ENCODE data around the gene KLRC4. TPM values are rescaled to one million over a fixed set of nuclear protein-coding genes. Genes with fewer than 3 reads are reported as not detected.
"Not testable (repeated sequence)": the region's sequence is repeated elsewhere in the genome, so short reads cannot be mapped to it uniquely, and the experiment has no call there.

KLRC4 gene
- total RNA-seq, 3 donors from 2014 or later (not counting 1 experiment from before 2014, with no cell fraction given): 15.9 to 54.7 (median 51.4) TPM

DNA sequence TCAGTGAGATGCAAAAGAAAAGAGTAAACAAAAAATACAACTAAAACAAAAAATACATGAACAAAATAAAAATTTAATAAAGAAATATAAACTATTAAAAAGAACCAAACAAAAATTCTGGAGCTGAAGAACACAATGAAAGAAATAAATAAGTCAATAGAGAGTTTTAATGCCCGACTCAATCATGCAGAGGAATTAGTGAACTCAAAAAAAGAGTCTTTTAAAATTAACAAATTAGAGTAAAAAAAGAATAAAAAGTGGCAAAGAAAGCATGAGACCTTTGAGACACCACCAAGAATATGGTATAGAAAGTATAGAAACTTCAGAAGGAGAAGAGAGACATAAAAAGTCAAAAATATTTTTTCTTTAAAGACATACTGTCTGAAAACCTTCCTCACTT is 46.2 kb upstream of the KLRC4 start:
- intact Hi-C loops (cut with micrococcal nuclease): no loop called here
- WGBS (ENCODE audit: insufficient coverage): no CpG with 5 or more reads among the region's 1 CpG
- H3K4me1 Mint-ChIP-seq: peaks cover 27 to 40% of the 10 kb centered on the region in 2 donors
- Histone ChIP-seq H3K27me3 (ENCODE audit: control insufficient read depth, insufficient read depth, low read length) (no peaks in the 10 kb centered on the region), H3K27ac (ENCODE audit: low read length) (no peak overlapping the region), H3K4me3 (ENCODE audit: low read length) (no peak overlapping the region), H3K4me1 (ENCODE audit: control insufficient read depth, insufficient read depth, low read length) (peaks cover 15% of the 10 kb centered on the region), H3K36me3 (ENCODE audit: control insufficient read depth, insufficient read depth, low read length) (no peaks in the 10 kb centered on the region), H3K9me3 (ENCODE audit: control insufficient read depth, insufficient read depth, low read length) (peaks cover 11% of the 10 kb centered on the region)
- peaks cover 32% of the 10 kb centered on the region for H3K36me3 Mint-ChIP-seq
- no peak overlapping the region for H3K4me3 Mint-ChIP-seq
- TF ChIP-seq, protein P1, sequence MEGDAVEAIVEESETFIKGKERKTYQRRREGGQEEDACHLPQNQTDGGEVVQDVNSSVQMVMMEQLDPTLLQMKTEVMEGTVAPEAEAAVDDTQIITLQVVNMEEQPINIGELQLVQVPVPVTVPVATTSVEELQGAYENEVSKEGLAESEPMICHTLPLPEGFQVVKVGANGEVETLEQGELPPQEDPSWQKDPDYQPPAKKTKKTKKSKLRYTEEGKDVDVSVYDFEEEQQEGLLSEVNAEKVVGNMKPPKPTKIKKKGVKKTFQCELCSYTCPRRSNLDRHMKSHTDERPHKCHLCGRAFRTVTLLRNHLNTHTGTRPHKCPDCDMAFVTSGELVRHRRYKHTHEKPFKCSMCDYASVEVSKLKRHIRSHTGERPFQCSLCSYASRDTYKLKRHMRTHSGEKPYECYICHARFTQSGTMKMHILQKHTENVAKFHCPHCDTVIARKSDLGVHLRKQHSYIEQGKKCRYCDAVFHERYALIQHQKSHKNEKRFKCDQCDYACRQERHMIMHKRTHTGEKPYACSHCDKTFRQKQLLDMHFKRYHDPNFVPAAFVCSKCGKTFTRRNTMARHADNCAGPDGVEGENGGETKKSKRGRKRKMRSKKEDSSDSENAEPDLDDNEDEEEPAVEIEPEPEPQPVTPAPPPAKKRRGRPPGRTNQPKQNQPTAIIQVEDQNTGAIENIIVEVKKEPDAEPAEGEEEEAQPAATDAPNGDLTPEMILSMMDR (IDR thresholded peaks at IDR 0.05): no peak
- no peaks in the 10 kb centered on the region for H3K27me3 Mint-ChIP-seq (ENCODE audit: low read depth in 2 of 2)
- H3K27ac Mint-ChIP-seq: no peak overlapping the region
- H3K9me3 Mint-ChIP-seq: peaks cover 7 to 14% of the 10 kb centered on the region in 2 donors
- ATAC-seq (no peak), DNase-seq (no peak)

DNA sequence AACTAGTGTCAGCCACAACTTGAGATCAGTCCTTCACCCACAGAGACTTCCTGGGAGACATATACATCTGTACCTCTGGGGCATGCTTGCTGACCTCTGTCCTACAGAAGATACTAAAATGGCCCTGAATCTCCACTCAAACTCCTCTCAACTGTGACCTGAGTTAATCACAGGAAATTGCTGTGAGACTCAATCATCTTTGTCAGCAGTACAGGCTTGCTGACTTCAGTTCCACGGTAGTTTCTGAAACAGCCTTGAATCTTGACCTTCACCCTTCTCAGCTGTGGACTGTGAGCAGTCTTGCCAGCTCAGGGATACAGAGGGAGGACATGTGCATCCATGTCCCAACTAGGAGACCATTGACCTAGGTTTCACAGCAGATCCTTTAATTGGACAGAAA is 45.0 kb upstream of the KLRC4 start:
- TF ChIP-seq, protein P1 (IDR thresholded peaks at IDR 0.05): no peak
- peaks cover 27 to 47% of the 10 kb centered on the region in 2 donors for H3K4me1 Mint-ChIP-seq
- Histone ChIP-seq H3K36me3 (ENCODE audit: control insufficient read depth, insufficient read depth, low read length) (peaks cover 6% of the 10 kb centered on the region), H3K27ac (ENCODE audit: low read length) (peak overlapping the region; percentile 20), H3K4me1 (ENCODE audit: control insufficient read depth, insufficient read depth, low read length) (peaks cover 15% of the 10 kb centered on the region), H3K9me3 (ENCODE audit: control insufficient read depth, insufficient read depth, low read length) (peaks cover 11% of the 10 kb centered on the region), H3K4me3 (ENCODE audit: low read length) (no peak overlapping the region), H3K27me3 (ENCODE audit: control insufficient read depth, insufficient read depth, low read length) (no peaks in the 10 kb centered on the region)
- H3K36me3 Mint-ChIP-seq: peaks cover 26% of the 10 kb centered on the region
- intact Hi-C loops (cut with micrococcal nuclease): loop anchor here (5.0 kb wide), 5 partner anchors 57 to 217 kb away; partner anchors contain the start of gene KLRD1
- peaks cover 7 to 14% of the 10 kb centered on the region in 2 donors for H3K9me3 Mint-ChIP-seq
- H3K27me3 Mint-ChIP-seq (ENCODE audit: low read depth in 2 of 2): no peaks in the 10 kb centered on the region
- peak overlapping the region; percentile 17 for H3K4me3 Mint-ChIP-seq
- WGBS (ENCODE audit: insufficient coverage): 36% methylated on average over 1 of the region's 1 CpG
- H3K27ac Mint-ChIP-seq: peak overlapping the region; percentile 28 to 90
- DNase-seq (no peak), ATAC-seq (peak; percentile 30 to 49 (median 35))

DNA sequence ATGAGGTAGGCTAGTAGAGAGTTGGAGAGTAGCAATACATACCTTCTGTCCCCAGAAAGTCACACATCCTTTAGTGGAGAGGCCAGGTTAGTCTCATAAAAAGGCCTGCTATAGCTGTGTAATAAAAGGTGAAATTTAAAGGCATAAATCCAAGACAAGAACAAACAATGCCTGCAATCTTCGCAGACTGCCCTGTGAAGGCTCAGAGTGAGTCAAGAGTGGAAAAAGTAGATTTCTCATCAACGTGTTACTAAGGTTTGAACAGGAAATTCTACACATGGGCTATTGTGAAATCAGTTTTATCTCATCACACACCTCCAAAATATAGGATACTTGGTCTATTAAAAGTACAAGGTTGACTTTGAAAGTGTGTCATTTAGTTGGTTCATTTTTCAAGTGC is 43.6 kb upstream of the KLRC4 start, which contains the start of gene KLRC1:
TSS of gene KLRC1 (minus strand) at position 222 of the 400 bp plus-strand sequence. CDS start 2,221 bp downstream, outside the sequence.
- Histone ChIP-seq H3K27ac (ENCODE audit: low read length) (peak within 1 kb of the TSS; percentile 39), H3K27me3 (ENCODE audit: control insufficient read depth, insufficient read depth, low read length) (no peaks in the 10 kb centered on the region), H3K4me1 (ENCODE audit: control insufficient read depth, insufficient read depth, low read length) (peaks cover 18% of the 10 kb centered on the region), H3K4me3 (ENCODE audit: low read length) (peak within 1 kb of the TSS; percentile 55), H3K36me3 (ENCODE audit: control insufficient read depth, insufficient read depth, low read length) (peaks cover 17% of the 10 kb centered on the region), H3K9me3 (ENCODE audit: control insufficient read depth, insufficient read depth, low read length) (peaks cover 11% of the 10 kb centered on the region)
- DNase-seq (peak in 1 of 2 donors; percentile 26), ATAC-seq (peak; percentile 59 to 75 (median 75))
- Mint-ChIP-seq H3K9me3 (peaks cover 7 to 14% of the 10 kb centered on the region in 2 donors), H3K4me3 (peak within 1 kb of the TSS; percentile 67), H3K36me3 (peaks cover 24% of the 10 kb centered on the region), H3K27me3 (ENCODE audit: low read depth in 2 of 2) (no peaks in the 10 kb centered on the region), H3K4me1 (peaks cover 16 to 45% of the 10 kb centered on the region in 2 donors), H3K27ac (peak within 1 kb of the TSS; percentile 52 to 90)
- 26% methylated on average over 2 of the region's 2 CpGs for WGBS (ENCODE audit: insufficient coverage)
- intact Hi-C loops (cut with micrococcal nuclease): loop anchor here (1.0 to 5.0 kb wide), 6 partner anchors 44 to 216 kb away; partner anchors contain the start of gene KLRD1
- TF ChIP-seq, protein P1 (IDR thresholded peaks at IDR 0.05): no peak

DNA sequence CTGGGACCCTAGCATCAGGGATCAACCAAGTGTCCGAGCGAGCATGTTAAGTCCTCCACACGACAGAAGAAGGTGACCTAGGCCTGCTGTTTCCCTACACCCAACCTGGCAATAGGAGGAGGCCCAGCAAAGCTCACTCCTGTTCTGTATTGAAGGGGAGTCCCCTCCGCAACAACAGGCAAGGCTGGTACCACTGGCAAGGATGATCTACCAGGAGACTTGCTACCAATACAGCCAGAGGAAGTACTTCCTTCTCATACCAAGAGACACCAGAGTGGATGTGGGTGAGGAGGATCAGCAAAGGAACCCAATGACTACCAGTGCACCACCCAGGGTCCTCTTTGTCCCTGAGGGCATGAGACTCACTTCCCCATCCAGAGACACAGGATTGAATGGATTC is 38.7 kb upstream of the KLRC4 start:
- intact Hi-C loops (cut with micrococcal nuclease): no loop called here
- TF ChIP-seq, protein P1 (IDR thresholded peaks at IDR 0.05): no peak
- Histone ChIP-seq H3K4me3 (ENCODE audit: low read length) (no peak overlapping the region), H3K36me3 (ENCODE audit: control insufficient read depth, insufficient read depth, low read length) (peaks cover 25% of the 10 kb centered on the region), H3K27ac (ENCODE audit: low read length) (peak overlapping the region; percentile 11), H3K4me1 (ENCODE audit: control insufficient read depth, insufficient read depth, low read length) (peaks cover 12% of the 10 kb centered on the region), H3K9me3 (ENCODE audit: control insufficient read depth, insufficient read depth, low read length) (no peaks in the 10 kb centered on the region), H3K27me3 (ENCODE audit: control insufficient read depth, insufficient read depth, low read length) (no peaks in the 10 kb centered on the region)
- H3K27me3 Mint-ChIP-seq (ENCODE audit: low read depth in 2 of 2): no peaks in the 10 kb centered on the region
- 63% methylated on average over 1 of the region's 4 CpGs for WGBS (ENCODE audit: insufficient coverage)
- H3K4me1 Mint-ChIP-seq: peaks cover 0 to 23% of the 10 kb centered on the region in 2 donors
- peak in 1 of 2 donors; percentile 9 for DNase-seq
- H3K9me3 Mint-ChIP-seq: no peaks in the 10 kb centered on the region
- H3K36me3 Mint-ChIP-seq: no peaks in the 10 kb centered on the region
- ATAC-seq: peak in 1 of 3 donors; percentile 13
- peak overlapping the region in 1 of 2 donors; percentile 86 for H3K27ac Mint-ChIP-seq
- peak overlapping the region; percentile 30 for H3K4me3 Mint-ChIP-seq

DNA sequence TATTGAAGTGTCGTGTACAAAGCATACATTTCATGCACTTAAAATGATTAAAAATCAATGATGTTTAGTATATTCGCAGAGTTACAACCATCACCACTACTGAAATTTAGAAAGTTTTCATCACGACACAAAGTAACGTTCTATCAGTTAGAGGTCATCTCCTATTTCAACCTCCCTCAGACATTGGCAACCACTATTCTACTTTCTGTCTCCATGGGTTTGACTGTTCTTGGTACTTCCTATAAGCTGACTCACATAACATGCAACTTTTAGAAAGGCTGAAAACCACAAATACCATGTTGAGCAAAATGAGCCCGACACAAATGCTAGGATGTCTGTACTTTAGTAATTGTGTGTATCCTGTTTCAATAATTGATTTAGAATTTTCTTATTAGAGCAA is 36.5 kb upstream of the KLRC4 start:
- Mint-ChIP-seq H3K4me1 (peaks cover 0 to 24% of the 10 kb centered on the region in 2 donors), H3K27ac (peak overlapping the region; percentile 18 to 86)
- Histone ChIP-seq H3K36me3 (ENCODE audit: control insufficient read depth, insufficient read depth, low read length) (peaks cover 25% of the 10 kb centered on the region), H3K4me1 (ENCODE audit: control insufficient read depth, insufficient read depth, low read length) (peaks cover 12% of the 10 kb centered on the region)
- intact Hi-C loops (cut with micrococcal nuclease); H3K9me3 ChIP-seq (ENCODE audit: control insufficient read depth, insufficient read depth, low read length); H3K4me3 Mint-ChIP-seq; H3K36me3 Mint-ChIP-seq; H3K9me3 Mint-ChIP-seq; H3K4me3 ChIP-seq (ENCODE audit: low read length); DNase-seq; H3K27me3 ChIP-seq (ENCODE audit: control insufficient read depth, insufficient read depth, low read length); H3K27me3 Mint-ChIP-seq (ENCODE audit: low read depth in 2 of 2); H3K27ac ChIP-seq (ENCODE audit: low read length): not testable (repeated sequence)
- 35% methylated on average over 3 of the region's 5 CpGs for WGBS (ENCODE audit: insufficient coverage)
- ATAC-seq: peak; percentile 73 to 79 (median 75)

Measured in natural killer cell (primary cell).